Measurements from ENCODE around the gene PTPRN2. TPM values are rescaled to one million over a fixed set of nuclear protein-coding genes. Genes with fewer than 3 reads are reported as not detected.

Gene PTPRN2
- total RNA-seq, 2 experiments from 2014 or later, result 0.70 TPM; not detected in 1

DNA sequence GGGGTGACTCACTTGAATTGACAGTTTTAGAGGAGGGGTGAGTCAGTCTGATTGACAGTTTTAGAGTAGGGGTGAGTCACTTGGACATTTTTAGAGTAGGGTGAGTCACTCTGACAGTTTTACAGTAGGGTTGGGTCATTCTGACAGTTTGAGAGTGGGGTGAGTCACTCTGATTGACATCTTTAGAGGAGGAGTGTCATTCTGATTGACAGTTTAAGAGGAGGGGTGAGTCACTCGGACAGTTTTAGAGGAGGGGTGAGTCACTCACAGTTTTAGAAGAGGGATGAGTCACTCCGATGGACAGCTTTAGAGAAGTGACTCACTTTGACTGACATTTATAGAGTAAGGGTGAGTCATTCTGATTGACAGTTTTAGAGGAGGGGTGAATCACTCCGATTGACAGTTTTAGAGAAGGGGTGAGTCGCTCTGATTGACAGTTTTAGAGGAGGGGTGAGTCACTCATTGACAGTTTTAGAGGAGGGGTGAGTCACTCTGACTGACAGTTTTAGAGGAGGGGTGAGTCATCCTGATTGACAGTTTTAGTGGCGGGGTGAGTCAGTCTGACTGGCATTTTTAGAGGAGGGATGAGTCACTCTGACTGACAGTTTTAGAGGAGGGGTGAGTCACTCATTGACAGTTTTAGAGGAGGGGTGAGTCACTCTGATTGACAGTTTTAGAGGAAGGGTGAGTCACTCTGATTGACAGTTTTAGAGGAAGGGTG is 655.0 kb downstream of the PTPRN2 start:
- Histone ChIP-seq H3K9me3 (ENCODE audit: low read length) (no peaks in the 10 kb centered on the region), H3K9me2 (ENCODE audit: insufficient read depth, low read length) (no peaks in the 10 kb centered on the region), H3K4me2 (ENCODE audit: low read length) (no peak overlapping the region), H3K4me3 (ENCODE audit: low read depth, low read length, poor library complexity, severe bottlenecking) (no peak overlapping the region), H3K36me3 (ENCODE audit: insufficient read depth, low read length) (no peaks in the 10 kb centered on the region), H4K20me1 (ENCODE audit: insufficient read depth, low read length) (no peaks in the 10 kb centered on the region), H3K4me1 (ENCODE audit: insufficient read depth, low read length, poor library complexity, severe bottlenecking) (no peaks in the 10 kb centered on the region), H2AFZ (ENCODE audit: low read length) (no peak overlapping the region), H3K27ac (ENCODE audit: low read depth, low read length, poor library complexity, severe bottlenecking) (no peak overlapping the region), H3K79me2 (ENCODE audit: insufficient read depth, low read depth, low read length) (no peaks in the 10 kb centered on the region)
- intact Hi-C loops (cut with micrococcal nuclease; ENCODE audit: unreplicated experiment), result no loop called here
- TF ChIP-seq, protein P1, sequence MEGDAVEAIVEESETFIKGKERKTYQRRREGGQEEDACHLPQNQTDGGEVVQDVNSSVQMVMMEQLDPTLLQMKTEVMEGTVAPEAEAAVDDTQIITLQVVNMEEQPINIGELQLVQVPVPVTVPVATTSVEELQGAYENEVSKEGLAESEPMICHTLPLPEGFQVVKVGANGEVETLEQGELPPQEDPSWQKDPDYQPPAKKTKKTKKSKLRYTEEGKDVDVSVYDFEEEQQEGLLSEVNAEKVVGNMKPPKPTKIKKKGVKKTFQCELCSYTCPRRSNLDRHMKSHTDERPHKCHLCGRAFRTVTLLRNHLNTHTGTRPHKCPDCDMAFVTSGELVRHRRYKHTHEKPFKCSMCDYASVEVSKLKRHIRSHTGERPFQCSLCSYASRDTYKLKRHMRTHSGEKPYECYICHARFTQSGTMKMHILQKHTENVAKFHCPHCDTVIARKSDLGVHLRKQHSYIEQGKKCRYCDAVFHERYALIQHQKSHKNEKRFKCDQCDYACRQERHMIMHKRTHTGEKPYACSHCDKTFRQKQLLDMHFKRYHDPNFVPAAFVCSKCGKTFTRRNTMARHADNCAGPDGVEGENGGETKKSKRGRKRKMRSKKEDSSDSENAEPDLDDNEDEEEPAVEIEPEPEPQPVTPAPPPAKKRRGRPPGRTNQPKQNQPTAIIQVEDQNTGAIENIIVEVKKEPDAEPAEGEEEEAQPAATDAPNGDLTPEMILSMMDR (conservative IDR thresholded peaks at IDR 0.05; ENCODE audit: low read length), result no peak
- no peak for TF ChIP-seq EZH2phosphoT487 (IDR thresholded peaks at IDR 0.05; ENCODE audit: borderline replicate concordance, low read depth, low read length)
- BruUV-seq (replicated peaks), result no TSS peak
- no peak for DNase-seq (ENCODE audit: low spot score)
- ChIA-PET CTCF (ENCODE audit: unreplicated experiment) (no interaction called here), POLR2A (no interaction called here)

DNA sequence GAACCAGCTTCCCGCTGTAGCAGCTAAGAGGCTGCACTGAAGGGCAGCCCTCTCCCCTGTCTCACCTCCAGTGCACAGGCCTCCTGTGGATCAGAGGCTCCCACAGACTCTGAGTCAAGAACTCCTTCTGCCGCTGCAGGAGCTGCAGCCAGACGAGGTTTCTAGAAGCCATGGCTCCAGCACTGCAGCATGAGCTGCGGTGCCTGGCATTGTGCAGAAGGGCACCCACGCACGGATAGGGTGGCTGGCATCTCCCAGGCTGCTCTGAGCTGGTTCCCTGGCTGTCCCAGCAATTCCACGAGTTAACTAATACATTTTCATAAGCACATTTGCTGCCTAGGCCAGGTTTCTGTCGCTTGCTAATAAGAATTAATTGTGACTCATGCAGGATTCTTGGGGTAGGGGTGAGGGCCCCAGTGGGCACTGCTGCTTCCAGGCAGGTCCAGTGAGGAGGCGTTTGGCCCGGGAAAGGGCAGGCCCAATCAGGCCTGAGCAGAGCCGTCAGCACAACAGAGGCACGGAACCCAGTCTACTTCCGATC is 656.6 kb downstream of the PTPRN2 start:
- ChIA-PET POLR2A (no interaction called here), CTCF (ENCODE audit: unreplicated experiment) (no interaction called here)
- TF ChIP-seq EZH2phosphoT487 (IDR thresholded peaks at IDR 0.05; ENCODE audit: borderline replicate concordance, low read depth, low read length), result no peak
- TF ChIP-seq, protein P1 (conservative IDR thresholded peaks at IDR 0.05; ENCODE audit: low read length), result no peak
- intact Hi-C loops (cut with micrococcal nuclease; ENCODE audit: unreplicated experiment), result no loop called here
- no TSS peak for BruUV-seq (replicated peaks)
- no peak for DNase-seq (ENCODE audit: low spot score)
- H3K9me2 ChIP-seq (ENCODE audit: insufficient read depth, low read length), result no peaks in the 10 kb centered on the region
- H3K4me3 ChIP-seq (ENCODE audit: low read depth, low read length, poor library complexity, severe bottlenecking), result no peak overlapping the region
- no peaks in the 10 kb centered on the region for H4K20me1 ChIP-seq (ENCODE audit: insufficient read depth, low read length)
- no peak overlapping the region for H3K27ac ChIP-seq (ENCODE audit: low read depth, low read length, poor library complexity, severe bottlenecking)
- no peaks in the 10 kb centered on the region for H3K36me3 ChIP-seq (ENCODE audit: insufficient read depth, low read length)
- no peak overlapping the region for H2AFZ ChIP-seq (ENCODE audit: low read length)
- H3K9me3 ChIP-seq (ENCODE audit: low read length), result no peaks in the 10 kb centered on the region
- H3K4me1 ChIP-seq (ENCODE audit: insufficient read depth, low read length, poor library complexity, severe bottlenecking), result no peaks in the 10 kb centered on the region
- no peak overlapping the region for H3K4me2 ChIP-seq (ENCODE audit: low read length)
- H3K79me2 ChIP-seq (ENCODE audit: insufficient read depth, low read depth, low read length), result no peaks in the 10 kb centered on the region

DNA sequence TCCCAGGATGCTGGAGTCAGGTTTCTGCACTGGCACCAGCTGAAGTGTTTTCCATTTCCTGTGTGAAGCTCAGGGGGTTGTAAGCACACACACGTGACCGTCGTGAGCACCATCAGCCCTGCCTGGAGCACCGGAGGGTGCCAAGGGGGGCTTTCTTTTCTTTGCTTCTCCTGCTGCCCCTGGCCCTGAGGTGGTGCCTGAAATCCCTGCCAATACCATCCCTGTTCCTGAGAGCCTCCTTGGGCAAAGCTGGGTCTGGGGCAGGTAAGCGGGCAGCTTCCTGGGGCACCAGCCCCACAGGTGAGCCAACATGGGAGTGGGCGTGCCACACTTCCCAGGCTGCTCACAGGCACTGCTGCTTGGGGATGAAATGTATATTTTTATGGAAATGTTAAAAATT is 657.2 kb downstream of the PTPRN2 start:
- Histone ChIP-seq H3K4me3 (ENCODE audit: low read depth, low read length, poor library complexity, severe bottlenecking) (no peak overlapping the region), H3K4me1 (ENCODE audit: insufficient read depth, low read length, poor library complexity, severe bottlenecking) (peaks cover under 1% of the 10 kb centered on the region), H3K36me3 (ENCODE audit: insufficient read depth, low read length) (no peaks in the 10 kb centered on the region), H3K9me2 (ENCODE audit: insufficient read depth, low read length) (no peaks in the 10 kb centered on the region), H2AFZ (ENCODE audit: low read length) (no peak overlapping the region), H3K27ac (ENCODE audit: low read depth, low read length, poor library complexity, severe bottlenecking) (no peak overlapping the region), H4K20me1 (ENCODE audit: insufficient read depth, low read length) (no peaks in the 10 kb centered on the region), H3K79me2 (ENCODE audit: insufficient read depth, low read depth, low read length) (no peaks in the 10 kb centered on the region), H3K9me3 (ENCODE audit: low read length) (no peaks in the 10 kb centered on the region), H3K4me2 (ENCODE audit: low read length) (no peak overlapping the region)
- CTCF ChIA-PET (ENCODE audit: unreplicated experiment), result no interaction called here
- DNase-seq (ENCODE audit: low spot score), result no peak
- intact Hi-C loops (cut with micrococcal nuclease; ENCODE audit: unreplicated experiment), result no loop called here
- BruUV-seq (replicated peaks), result no TSS peak
- TF ChIP-seq, protein P1 (conservative IDR thresholded peaks at IDR 0.05; ENCODE audit: low read length), result no peak
- no peak for TF ChIP-seq EZH2phosphoT487 (IDR thresholded peaks at IDR 0.05; ENCODE audit: borderline replicate concordance, low read depth, low read length)
- POLR2A ChIA-PET, result no interaction called here

All from OCI-LY7 (cell line).